ENCODE measurements around the gene ALPI.
"Not testable (repeated sequence)": the region's sequence is repeated elsewhere in the genome, so short reads cannot be mapped to it uniquely, and the experiment has no call there.

The ALPI gene

GRCh38 chr2:232441147-232441651 is 14.8 kb upstream of the ALPI start:
- no peak for DNase-seq (ENCODE audit: low read depth in 1 of 2, low spot score in 1 of 2)

GRCh38 chr2:232441922-232442321 is 14.0 kb upstream of the ALPI start:
- DNase-seq (ENCODE audit: low read depth in 1 of 2, low spot score in 1 of 2) = not testable (repeated sequence)

GRCh38 chr2:232442431-232442830 is 13.5 kb upstream of the ALPI start:
- DNase-seq (ENCODE audit: low read depth in 1 of 2, low spot score in 1 of 2) = not testable (repeated sequence)

- not testable (repeated sequence) for DNase-seq (ENCODE audit: low read depth in 1 of 2, low spot score in 1 of 2)
These were observed 12.9 kb upstream of the ALPI start for GRCh38 chr2:232443047-232443446.

- DNase-seq (ENCODE audit: low read depth in 1 of 2, low spot score in 1 of 2) = not testable (repeated sequence)
These were observed 12.1 kb upstream of the ALPI start for GRCh38 chr2:232443669-232444408.

GRCh38 chr2:232444409-232445148 is 11.4 kb upstream of the ALPI start:
- peak in 1 of 2 donors; percentile 52 for DNase-seq (ENCODE audit: low read depth in 1 of 2, low spot score in 1 of 2)

GRCh38 chr2:232445149-232445885 is 10.6 kb upstream of the ALPI start:
- not testable (repeated sequence) for DNase-seq (ENCODE audit: low read depth in 1 of 2, low spot score in 1 of 2)

GRCh38 chr2:232446266-232446777 is 9.6 kb upstream of the ALPI start:
- not testable (repeated sequence) for DNase-seq (ENCODE audit: low read depth in 1 of 2, low spot score in 1 of 2)

GRCh38 chr2:232447091-232447620 is 8.8 kb upstream of the ALPI start:
- no peak for DNase-seq (ENCODE audit: low read depth in 1 of 2, low spot score in 1 of 2)

GRCh38 chr2:232447638-232448303 is 8.2 kb upstream of the ALPI start:
- DNase-seq (ENCODE audit: low read depth in 1 of 2, low spot score in 1 of 2) = no peak

GRCh38 chr2:232448304-232448690 is 7.7 kb upstream of the ALPI start:
- DNase-seq (ENCODE audit: low read depth in 1 of 2, low spot score in 1 of 2) = no peak

GRCh38 chr2:232449964-232450363 is 6.0 kb upstream of the ALPI start:
- DNase-seq (ENCODE audit: low read depth in 1 of 2, low spot score in 1 of 2) = no peak

GRCh38 chr2:232451645-232452044 is 4.3 kb upstream of the ALPI start:
- not testable (repeated sequence) for DNase-seq (ENCODE audit: low read depth in 1 of 2, low spot score in 1 of 2)

- no peak for DNase-seq (ENCODE audit: low read depth in 1 of 2, low spot score in 1 of 2)
These were observed 1.3 kb upstream of the ALPI start for GRCh38 chr2:232454630-232455029.

- no peak for DNase-seq (ENCODE audit: low read depth in 1 of 2, low spot score in 1 of 2)
These were observed 555 bp downstream of the ALPI start for GRCh38 chr2:232456296-232457120.

- no peak for DNase-seq (ENCODE audit: low read depth in 1 of 2, low spot score in 1 of 2)
These were observed 1.4 kb downstream of the ALPI start for GRCh38 chr2:232457121-232458011.

- DNase-seq (ENCODE audit: low read depth in 1 of 2, low spot score in 1 of 2) = no peak
These were observed 2.2 kb downstream of the ALPI start for GRCh38 chr2:232458051-232458660.

Data from stimulated activated CD4-positive, alpha-beta T cell treated with anti-CD3 and anti-CD28 coated beads, Interleukin-15, amount 100 ng/mL, for 1 hour (primary cell).